Uterus (tissue), 4 donors: ENCODE results near the gene CD160. TPM values are rescaled to one million over a fixed set of nuclear protein-coding genes. Genes with fewer than 3 reads are reported as not detected.

Experiments
- DNase-seq, 2 donors: peaks; one replicate each; pipeline ENCODE4 v3.0.0-alpha.2; 2019 to 2020
- H3K27ac ChIP-seq, 2 donors: fragments of 200-600 bp; sonication (generic); 1 replicate in 1 of 2; 2 replicates in 1 of 2; pipeline ENCODE4 v1.5.1; 2016 to 2018
- H3K27me3 ChIP-seq, 2 donors: fragments of 200-600 bp; sonication (generic); one replicate each; pipeline ENCODE4 v1.5.1; 2018 to 2019; ENCODE audit warnings: control low read depth in 1 of 2
- H3K36me3 ChIP-seq, 2 donors: fragments of 200-600 bp; sonication (generic); one replicate each; pipeline ENCODE4 v1.5.1; 2019; ENCODE audit warnings: control low read depth in 1 of 2
- H3K4me1 ChIP-seq, 2 donors: fragments of 200-600 bp; sonication (generic); one replicate each; pipeline ENCODE4 v1.5.1; 2018 to 2019; ENCODE audit warnings: control low read depth in 1 of 2
- H3K4me3 ChIP-seq, 2 donors: fragments of 200-600 bp; sonication (generic); 1 replicate in 1 of 2; 2 replicates in 1 of 2; pipeline ENCODE4 v1.5.1; 2018 to 2019; ENCODE audit warnings: mild to moderate bottlenecking in 1 of 2
- H3K9me3 ChIP-seq, 2 donors: fragments of 200-600 bp; sonication (generic); one replicate each; pipeline ENCODE4 v1.5.1; 2019; ENCODE audit warnings: control low read depth in 1 of 2
- CTCF ChIP-seq, 4 experiments: fragments of 200-600 bp in 2 of 4; fragments of 450-650 bp in 2 of 4; sonication (generic) in 2 of 4; IDR thresholded peaks; one replicate each; pipeline ENCODE4 v1.5.1; 2016 to 2019; ENCODE audit warnings: antibody characterized with exemption in 4 of 4, mild to moderate bottlenecking in 2 of 4, moderate library complexity in 1 of 4
- POLR2A ChIP-seq, 2 donors: fragments of 450-650 bp; IDR thresholded peaks; one replicate each; pipeline ENCODE4 v1.6.1; 2016; ENCODE audit warnings: antibody characterized with exemption in 2 of 2, mild to moderate bottlenecking in 1 of 2, moderate library complexity in 1 of 2
- intact Hi-C: fragments of 100-400 bp; cut with DNase I; formaldehyde crosslinking; loops from one replicate; pipeline ENCODE4 v1.15.1; 2023; ENCODE audit warnings: low total_unique reads
- total RNA-seq, 4 donors: library from RNA; depleted of rRNA in 3 of 4; stranded (reverse); fragments of >200 nt in 3 of 4; gene quantifications; one replicate each; pipeline versions ENCODE4 v1.1.0 to v1.2.4, GENCODE V29; 2014 to 2023
- donor health status: DM: yes; HTN: yes; CAD: no.

The CD160 gene
- total RNA-seq, 4 donors from 2014 or later, result 0.55 TPM; not detected in 3

- intact Hi-C loops, result no loop called here
- Histone ChIP-seq H3K27ac (peak overlapping the region in 1 of 2 donors; percentile 56), H3K36me3 (no peaks in the 10 kb centered on the region), H3K4me1 (peaks cover 0 to 8% of the 10 kb centered on the region in 2 donors), H3K9me3 (no peaks in the 10 kb centered on the region), H3K4me3 (no peak overlapping the region), H3K27me3 (no peaks in the 10 kb centered on the region)
- TF ChIP-seq POLR2A (IDR thresholded peaks at IDR 0.05) (no peak), CTCF (IDR thresholded peaks at IDR 0.05) (no peak)
- DNase-seq, result no peak
These were observed 58.8 kb downstream of the CD160 start for GRCh38 chr1:145778146-145778540.

GRCh38 chr1:145782272-145783099, 63.2 kb downstream of the CD160 start:
- TF ChIP-seq POLR2A (IDR thresholded peaks at IDR 0.05), result no peak
- TF ChIP-seq CTCF (IDR thresholded peaks at IDR 0.05), result no peak
- Histone ChIP-seq H3K27me3 (no peaks in the 10 kb centered on the region), H3K36me3 (no peaks in the 10 kb centered on the region), H3K27ac (peak overlapping the region; percentile 70 to 85), H3K4me3 (peak overlapping the region; percentile 10 to 23), H3K9me3 (no peaks in the 10 kb centered on the region), H3K4me1 (peaks cover 0 to 3% of the 10 kb centered on the region in 2 donors)
- no peak for DNase-seq
- intact Hi-C loops, result no loop called here

GRCh38 chr1:145784409-145784808, 65.1 kb downstream of the CD160 start:
- H3K9me3 ChIP-seq, result no peaks in the 10 kb centered on the region
- no peaks in the 10 kb centered on the region for H3K27me3 ChIP-seq
- peak overlapping the region; percentile 70 to 85 for H3K27ac ChIP-seq
- no peaks in the 10 kb centered on the region for H3K36me3 ChIP-seq
- no peaks in the 10 kb centered on the region for H3K4me1 ChIP-seq
- TF ChIP-seq CTCF (IDR thresholded peaks at IDR 0.05) (no peak), POLR2A (IDR thresholded peaks at IDR 0.05) (peak in 1 of 2 donors; percentile 57)
- no peak for DNase-seq
- peak overlapping the region; percentile 23 to 37 for H3K4me3 ChIP-seq
- intact Hi-C loops, result no loop called here

DNA sequence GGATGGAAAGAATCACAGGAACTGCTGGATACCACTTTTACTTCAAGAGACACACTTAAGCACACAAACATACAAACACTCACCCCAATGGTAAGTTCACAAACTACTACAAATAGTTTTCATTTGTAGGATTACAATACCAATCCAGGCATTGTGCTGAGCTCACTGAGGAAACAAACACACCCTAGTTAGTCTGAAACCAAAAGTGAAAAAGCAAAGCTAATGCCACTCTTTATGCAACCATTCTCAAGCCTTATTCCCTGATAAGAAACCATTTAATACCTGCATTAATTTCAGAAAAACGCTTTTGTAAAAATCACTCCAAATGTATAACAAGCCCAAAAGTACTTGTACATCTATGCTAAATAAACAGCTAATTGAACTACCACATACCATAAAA, 66.2 kb downstream of the CD160 start:
- intact Hi-C loops, result no loop called here
- no peaks in the 10 kb centered on the region for H3K27me3 ChIP-seq
- no peak for DNase-seq
- TF ChIP-seq CTCF (IDR thresholded peaks at IDR 0.05), result no peak
- TF ChIP-seq POLR2A (IDR thresholded peaks at IDR 0.05), result no peak
- H3K4me1 ChIP-seq, result no peaks in the 10 kb centered on the region
- H3K27ac ChIP-seq, result peak overlapping the region; percentile 70 to 85
- H3K4me3 ChIP-seq, result no peak overlapping the region
- no peaks in the 10 kb centered on the region for H3K9me3 ChIP-seq
- H3K36me3 ChIP-seq, result no peaks in the 10 kb centered on the region

- TF ChIP-seq CTCF (IDR thresholded peaks at IDR 0.05), result no peak
- no peak for TF ChIP-seq POLR2A (IDR thresholded peaks at IDR 0.05)
- no peak for DNase-seq
- Histone ChIP-seq H3K4me1 (no peaks in the 10 kb centered on the region), H3K27me3 (no peaks in the 10 kb centered on the region), H3K36me3 (no peaks in the 10 kb centered on the region), H3K4me3 (no peak overlapping the region), H3K27ac (no peak overlapping the region), H3K9me3 (no peaks in the 10 kb centered on the region)
- intact Hi-C loops, result no loop called here
These were observed 67.0 kb downstream of the CD160 start for GRCh38 chr1:145786271-145786670.
